ENCODE data around the gene MPP7. TPM values are rescaled to one million over a fixed set of nuclear protein-coding genes. Genes with fewer than 3 reads are reported as not detected.
"Not testable (repeated sequence)": the region's sequence is repeated elsewhere in the genome, so short reads cannot be mapped to it uniquely, and the experiment has no call there.

MPP7 gene
- 0.10 and 0.63 TPM in 2 replicates for polyA plus RNA-seq (2014; cell fraction: cytosol; rRNA removed)
- polyA plus RNA-seq (2014; cell fraction: nucleus; rRNA removed), result 0.21 TPM in 1 of 2 replicates, not detected in the other

DNA sequence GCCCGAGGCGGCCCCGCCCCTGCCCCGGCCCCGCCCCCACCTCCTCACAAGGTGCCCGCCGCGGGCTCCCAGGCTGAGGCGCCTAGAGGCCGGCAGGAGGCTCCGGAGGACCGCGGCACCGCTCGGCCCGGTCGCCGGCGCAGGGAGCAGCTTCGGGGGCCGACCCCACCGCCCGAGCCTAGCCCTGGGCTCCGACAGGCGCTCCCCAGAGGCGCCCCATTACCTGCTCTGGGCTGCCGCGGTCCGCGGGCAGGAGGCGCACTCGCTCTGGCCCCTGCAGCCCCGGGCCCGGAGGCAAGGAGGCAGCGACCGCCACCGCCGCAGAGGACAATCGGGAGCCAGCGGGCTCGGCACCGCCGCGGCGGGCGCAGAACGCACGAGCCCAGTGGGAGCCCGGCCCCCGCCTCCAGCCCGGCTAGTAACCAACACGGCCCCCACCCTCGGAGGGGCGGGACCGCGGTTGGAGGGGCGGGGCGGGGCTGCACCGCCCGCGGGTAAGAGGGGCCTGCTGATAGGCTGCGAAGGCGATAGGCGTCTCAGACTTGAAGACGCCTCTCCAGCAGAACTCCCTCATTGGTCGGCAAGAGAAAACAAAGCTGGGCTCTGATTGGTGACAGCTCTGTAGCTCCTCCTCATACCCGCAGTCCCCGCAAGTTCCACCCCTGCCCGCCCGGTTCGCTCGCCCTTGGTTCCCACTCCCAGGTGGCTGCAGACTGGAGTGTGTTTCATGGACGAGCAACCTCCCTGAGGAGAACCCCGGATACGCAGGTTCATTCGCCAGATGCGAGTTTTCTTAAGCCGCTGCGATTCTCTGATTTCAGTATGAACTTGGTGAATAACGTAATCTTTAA lies at the start of gene MPP7:
TSS of gene MPP7 (minus strand) at position 427 of the 851 bp plus-strand sequence. CDS start 64,460 bp downstream, outside the sequence.
- DNase-seq (ENCODE audit: low spot score), result peak; percentile 95

DNA sequence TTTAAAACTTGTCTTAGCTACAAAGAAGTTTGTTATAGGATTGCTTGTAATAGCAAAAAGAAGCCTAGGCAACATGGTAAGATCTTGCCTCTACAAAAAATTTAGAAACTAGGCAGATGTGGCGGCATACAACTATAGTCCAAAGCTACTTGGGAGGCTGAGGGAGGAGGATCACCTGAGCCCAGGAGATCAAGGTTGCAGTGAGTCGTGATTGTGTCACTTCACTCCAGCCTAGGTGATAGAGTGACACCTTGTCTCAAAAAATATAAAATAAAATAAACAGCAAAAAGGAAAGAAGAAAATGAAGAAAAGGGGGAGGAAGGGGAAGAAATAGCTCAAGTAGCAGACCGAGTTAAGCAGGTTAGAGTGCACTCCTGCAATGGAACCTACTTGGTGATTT lies 47.0 kb upstream of the MPP7 start:
- no peak for DNase-seq (ENCODE audit: low spot score)

DNA sequence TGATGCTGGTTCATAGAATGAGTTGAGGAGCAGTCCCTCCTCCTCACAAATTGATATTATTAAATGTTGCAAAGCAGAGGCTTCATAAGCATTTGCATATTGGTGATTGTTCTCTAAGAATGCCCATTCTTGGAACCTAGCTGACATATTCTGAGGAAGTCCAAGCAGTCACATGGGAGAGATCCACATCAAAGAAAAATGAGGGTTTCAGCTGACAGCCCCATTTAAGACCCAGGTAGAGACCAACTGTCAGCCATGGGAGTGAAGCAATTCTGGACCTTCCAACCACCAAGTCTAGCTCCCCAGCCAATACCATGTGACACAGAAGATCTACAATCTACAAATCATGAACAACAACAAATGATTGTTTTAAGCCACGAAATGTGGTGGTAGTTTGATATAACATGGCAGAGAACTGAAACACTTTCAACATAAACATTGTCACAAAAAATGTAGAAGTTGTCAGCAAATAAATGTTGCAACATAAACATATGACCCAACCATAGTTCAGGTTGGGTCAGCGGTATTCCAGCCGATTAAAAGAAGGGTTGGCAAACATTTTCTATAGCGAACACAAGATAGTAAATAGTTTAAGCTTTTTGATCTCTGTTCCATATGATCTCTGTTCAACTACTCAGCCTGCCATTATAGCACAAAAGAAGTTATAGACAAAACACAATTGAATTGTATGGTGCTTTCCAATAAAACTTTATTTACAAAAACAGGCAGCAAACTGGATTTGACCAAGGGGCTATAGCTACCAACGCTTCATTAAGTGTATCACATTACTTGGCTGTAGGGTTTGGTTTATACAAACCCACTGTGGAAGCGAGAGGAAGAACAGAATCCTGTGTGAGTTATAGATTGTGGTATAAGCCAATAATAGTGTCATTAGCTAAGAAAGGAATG lies 41.4 kb upstream of the MPP7 start:
- no peak for DNase-seq (ENCODE audit: low spot score)

DNA sequence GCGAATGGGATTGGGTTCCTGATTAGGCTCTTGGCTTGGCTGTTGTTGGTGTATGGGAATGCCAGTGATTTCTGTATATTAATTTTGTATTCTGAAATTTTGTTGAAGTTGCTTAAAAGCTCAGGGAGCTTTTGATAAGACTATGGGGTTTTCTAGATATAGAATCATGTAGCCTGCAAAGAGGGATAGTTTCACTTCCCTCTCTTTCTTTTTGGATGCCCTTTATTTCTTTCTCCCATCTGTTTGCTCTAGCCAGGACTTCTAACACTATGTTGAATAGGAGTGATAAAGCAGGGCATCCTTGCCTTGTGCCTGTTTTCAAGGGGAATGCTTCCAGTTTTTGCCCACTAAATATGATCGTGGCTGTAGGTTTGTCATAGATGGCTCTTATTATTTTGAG lies 40.4 kb upstream of the MPP7 start:
- no peak for DNase-seq (ENCODE audit: low spot score)

GRCh38 chr10:28341679-28342078 lies 38.8 kb upstream of the MPP7 start:
- DNase-seq (ENCODE audit: low spot score), result not testable (repeated sequence)

DNA sequence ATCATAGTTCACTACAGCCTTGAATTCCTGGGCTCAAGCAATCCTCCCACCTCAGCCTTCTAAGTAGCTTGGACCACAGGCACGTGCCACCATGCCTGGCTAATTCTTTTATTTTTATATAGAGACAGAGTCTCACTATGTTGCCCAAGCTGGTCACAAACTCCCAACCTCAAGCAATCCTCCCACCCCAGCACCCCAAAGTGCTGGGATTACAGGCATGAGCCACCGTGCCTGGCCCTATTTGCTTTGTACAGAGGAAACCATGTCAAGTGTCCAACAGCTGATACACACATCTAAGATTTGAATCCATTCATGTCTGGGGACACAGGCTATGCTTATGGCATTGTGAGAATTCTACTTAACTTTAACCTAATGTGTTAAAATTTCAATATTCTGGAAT lies 29.9 kb upstream of the MPP7 start:
- DNase-seq (ENCODE audit: low spot score), result no peak

DNA sequence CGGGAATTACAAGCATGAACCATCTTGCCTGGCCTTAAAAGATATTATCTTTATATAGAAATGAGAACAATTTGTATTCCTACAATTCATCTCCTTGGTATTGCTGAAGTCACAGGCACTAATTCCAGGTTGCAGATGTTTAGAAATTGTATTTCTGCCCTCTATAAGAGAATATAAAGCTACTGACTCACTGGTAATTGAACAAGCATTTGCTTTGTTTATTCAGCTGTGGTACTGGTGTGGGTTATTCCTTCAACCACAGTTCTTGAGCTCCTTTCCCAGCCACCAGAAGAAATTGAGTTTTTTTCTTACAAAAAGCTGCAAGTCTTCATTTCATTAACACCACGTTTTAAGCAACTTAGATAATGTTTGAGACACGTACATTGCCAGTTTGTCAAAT lies 29.0 kb upstream of the MPP7 start:
- no peak for DNase-seq (ENCODE audit: low spot score)

GRCh38 chr10:28331066-28331465 lies 28.2 kb upstream of the MPP7 start:
- no peak for DNase-seq (ENCODE audit: low spot score)

DNA sequence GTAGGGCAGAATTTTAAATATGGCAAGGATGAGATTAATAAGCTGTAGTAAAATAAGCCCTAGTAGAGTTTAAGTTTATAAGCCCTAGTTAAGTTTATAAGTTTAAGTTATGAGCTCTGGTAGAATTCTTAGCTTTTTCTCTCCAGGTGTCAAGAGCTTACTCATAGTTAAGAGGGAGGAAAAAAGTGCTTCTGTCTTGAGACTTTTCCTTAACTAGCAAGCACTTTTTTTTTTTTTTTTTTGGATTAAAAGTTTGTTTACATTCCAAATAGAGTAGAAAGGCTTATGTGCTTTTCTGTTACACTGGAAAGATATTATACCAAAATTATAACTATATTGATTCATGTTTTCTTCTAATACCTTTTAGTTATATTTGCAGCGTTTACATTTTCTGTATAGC lies 25.5 kb upstream of the MPP7 start:
- no peak for DNase-seq (ENCODE audit: low spot score)

- no peak for DNase-seq (ENCODE audit: low spot score)
Observed at GRCh38 chr10:28327491-28327880, 24.6 kb upstream of the MPP7 start.

DNA sequence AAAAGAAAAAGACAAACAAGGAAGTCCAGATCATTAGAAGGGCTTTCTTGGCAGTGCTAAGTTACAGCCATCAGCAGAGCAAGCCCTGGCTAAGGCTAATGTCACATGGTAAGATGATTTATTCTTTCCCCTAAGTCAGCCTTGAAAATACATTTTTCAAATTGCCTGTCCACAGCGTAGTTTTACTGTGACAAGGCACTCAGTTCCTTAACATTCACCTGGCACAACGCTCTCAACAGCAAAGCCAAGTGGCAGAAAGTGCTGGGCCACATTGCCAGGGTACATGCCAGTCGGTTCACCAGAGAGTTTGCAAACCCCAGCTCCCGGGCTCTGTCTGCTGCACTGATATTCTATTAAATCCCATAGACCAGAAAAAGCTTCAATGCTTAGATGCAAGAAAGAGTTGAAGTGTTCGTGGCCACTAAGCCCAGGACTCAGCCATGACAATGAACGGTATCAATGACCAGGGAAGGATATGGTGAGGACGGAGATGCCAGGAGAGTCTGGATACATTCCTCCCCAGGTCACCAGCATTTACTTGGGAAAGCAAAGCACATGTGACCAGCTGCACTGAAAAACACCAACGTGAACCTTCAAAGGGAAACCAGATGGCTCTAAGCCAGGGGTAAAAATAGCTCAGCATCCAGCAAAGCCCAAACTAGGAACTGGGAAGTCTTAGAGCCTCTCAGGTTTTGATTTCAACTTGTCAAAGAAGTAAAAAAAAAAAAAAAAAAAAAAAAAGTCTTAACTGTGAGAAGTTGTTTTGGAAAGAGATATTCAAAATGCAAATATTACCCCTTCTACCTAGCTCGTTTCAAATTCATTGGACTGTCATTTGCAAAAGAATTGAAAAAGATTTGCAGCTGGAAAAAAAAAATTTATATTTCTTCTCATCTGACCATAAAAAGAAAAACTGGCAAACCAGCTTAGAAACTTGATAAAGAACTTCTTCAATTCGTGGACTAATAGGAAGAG lies 23.9 kb upstream of the MPP7 start:
- DNase-seq (ENCODE audit: low spot score), result no peak

DNA sequence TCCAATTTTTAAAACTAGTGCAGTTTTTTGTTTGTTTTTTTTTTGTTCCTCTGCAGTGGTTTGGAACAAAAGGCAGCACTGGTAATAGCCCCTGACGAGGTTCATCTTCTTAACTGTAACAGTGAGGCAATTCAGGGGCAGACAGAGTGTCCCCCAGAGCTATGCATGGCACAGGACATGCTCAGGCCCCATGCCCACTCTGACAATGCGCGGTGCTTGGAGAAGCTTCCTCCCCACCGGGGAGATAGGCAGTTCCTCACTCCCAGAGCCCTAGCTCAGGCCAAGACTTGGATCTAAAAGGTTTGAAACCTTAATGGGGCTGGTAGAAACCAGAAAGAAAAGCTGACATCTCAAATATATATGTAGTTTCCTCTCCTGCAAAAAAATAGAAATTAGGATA lies 17.9 kb upstream of the MPP7 start:
- no peak for DNase-seq (ENCODE audit: low spot score)

DNA sequence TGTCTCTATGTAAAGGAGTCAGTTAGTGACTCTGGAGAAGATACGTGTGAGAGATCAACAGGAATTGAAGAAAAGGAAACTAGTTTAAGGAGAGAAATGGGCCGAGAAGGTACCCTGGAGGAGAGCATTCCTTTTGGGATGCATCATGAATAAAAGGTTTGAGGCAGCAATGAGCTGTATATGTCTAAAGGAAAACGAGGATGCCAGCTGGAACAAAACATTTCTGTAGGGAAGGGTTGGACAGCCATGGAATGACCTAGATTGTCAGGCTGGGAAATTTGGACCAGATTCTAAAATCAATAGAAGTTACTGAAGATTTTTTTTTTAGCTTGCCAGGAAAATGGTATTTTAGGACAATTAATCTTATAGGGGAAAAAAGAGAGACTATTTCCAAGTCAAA lies 17.2 kb upstream of the MPP7 start:
- DNase-seq (ENCODE audit: low spot score), result no peak

GRCh38 chr10:28319061-28319460 lies 16.2 kb upstream of the MPP7 start:
- DNase-seq (ENCODE audit: low spot score), result not testable (repeated sequence)

DNA sequence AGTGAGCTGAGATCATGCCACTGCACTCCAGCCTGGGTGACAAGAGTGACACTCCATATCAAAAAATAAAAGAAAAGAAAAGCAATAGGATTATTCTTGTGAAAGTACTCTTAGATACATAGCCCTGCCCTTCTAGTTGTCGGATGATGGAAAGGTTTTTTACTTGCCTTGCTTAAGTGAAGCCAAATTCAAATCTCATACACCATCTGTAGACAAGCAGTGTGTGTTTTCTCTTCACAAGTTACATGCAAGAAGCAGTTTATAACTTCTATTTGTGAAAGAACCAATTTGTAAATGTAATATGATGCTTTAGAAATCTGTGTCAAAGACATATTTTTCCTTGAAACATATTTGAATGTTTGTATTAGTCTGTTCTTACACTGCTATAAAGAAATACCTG lies 15.8 kb upstream of the MPP7 start:
- no peak for DNase-seq (ENCODE audit: low spot score)

DNA sequence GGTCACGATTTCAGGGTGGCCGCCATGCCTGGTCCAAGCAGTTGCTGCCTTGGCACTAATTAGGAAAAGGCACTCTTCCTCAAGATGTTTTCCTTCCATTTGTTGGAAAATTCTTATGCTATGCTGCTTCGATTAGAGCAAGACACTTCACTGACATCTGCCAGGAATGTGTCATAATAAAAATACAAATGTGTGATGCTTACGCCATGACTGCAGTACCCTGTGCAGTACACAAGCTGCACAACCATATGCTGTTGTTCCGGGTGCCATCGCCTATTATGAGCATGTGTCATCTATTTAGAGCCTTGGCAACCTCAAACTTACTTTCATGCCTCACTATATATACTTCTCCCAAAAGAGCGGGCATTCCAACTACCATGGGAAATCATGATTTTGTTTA lies 14.9 kb upstream of the MPP7 start:
- no peak for DNase-seq (ENCODE audit: low spot score)

DNA sequence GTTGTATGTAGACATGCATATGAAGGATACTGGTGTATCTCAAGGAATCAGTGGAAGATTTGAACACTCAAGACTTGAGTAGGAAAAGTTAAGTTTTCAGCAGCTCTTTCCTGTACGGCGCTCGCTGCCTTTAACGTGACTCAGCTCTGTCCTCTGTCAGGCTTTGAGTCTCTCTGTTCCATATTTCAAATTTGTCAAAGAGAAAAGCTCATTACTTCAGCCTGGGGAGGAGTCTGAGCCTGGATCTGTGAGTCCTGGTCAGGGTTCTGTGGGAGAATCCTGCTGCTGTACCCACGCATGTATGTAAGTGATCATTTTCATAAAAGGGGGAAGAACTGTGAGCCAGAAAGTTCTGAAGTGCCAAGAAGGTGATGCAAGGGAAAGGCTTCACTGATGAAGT lies 13.8 kb upstream of the MPP7 start:
- DNase-seq (ENCODE audit: low spot score), result no peak

- DNase-seq (ENCODE audit: low spot score), result no peak
Observed at GRCh38 chr10:28315140-28315539, 12.3 kb upstream of the MPP7 start.

DNA sequence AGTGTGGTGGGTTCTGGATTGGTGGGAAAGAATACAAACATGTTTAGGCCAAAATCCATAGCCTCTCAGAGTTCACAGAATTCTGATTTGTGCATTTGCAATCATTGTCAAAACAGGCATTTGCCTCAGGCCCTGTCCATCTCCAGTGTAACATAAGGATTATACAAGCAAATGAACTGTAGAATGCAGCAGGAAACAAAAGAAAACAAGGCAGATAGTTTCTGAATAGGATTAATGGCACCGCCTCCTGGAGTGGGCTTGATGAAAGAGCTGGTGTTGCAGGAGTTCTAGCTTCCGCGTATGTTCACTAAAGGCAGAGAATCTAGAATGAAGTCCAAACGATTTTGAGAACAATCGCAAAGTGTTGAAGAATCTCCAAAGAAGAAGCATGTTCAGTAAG lies 11.3 kb upstream of the MPP7 start:
- DNase-seq (ENCODE audit: low spot score), result no peak

- DNase-seq (ENCODE audit: low spot score), result no peak
Observed at GRCh38 chr10:28312572-28312971, 9.7 kb upstream of the MPP7 start.

DNA sequence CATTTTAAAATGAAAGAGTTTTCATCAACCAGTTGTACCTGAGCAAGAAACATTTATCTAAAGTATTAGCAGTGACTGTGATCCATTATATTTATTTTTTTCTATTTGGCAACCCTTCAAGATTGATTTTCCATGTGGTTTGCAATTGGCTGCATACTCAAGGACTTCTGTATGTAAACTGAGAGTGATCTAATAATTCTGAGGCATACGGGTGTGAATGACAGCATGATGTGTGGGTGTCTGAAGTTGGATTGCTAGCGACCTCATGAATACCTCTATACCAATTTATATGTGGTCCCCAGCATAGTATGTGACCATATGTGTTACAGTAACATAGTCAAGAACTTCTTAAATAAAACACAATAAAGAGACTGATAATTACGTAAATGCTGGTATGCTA lies 8.2 kb upstream of the MPP7 start:
- DNase-seq (ENCODE audit: low spot score), result no peak

Measured in SK-N-DZ (cell line).